ENCODE measurements around the gene DUSP11.
"Not testable (repeated sequence)": the region's sequence is repeated elsewhere in the genome, so short reads cannot be mapped to it uniquely, and the experiment has no call there.

DUSP11 gene

GRCh38 chr2:73766994-73767393, 12.9 kb downstream of the DUSP11 start:
- H3K9ac ChIP-seq (ENCODE audit: low read depth, low read length), result no peak overlapping the region
- no peak overlapping the region for H3K4me3 ChIP-seq (ENCODE audit: low read length)
- H3K4me1 ChIP-seq (ENCODE audit: control insufficient read depth, insufficient read depth, low read length), result no peaks in the 10 kb centered on the region
- no peaks in the 10 kb centered on the region for H3K9me3 ChIP-seq (replicated peaks; ENCODE audit: low read length)
- H3K27me3 ChIP-seq (ENCODE audit: control insufficient read depth, insufficient read depth, low read length), result no peaks in the 10 kb centered on the region
- no peak overlapping the region for H3K4me2 ChIP-seq (ENCODE audit: low read length)
- H3K36me3 ChIP-seq (ENCODE audit: insufficient read depth, low read length), result peaks cover 66% of the 10 kb centered on the region

DNA sequence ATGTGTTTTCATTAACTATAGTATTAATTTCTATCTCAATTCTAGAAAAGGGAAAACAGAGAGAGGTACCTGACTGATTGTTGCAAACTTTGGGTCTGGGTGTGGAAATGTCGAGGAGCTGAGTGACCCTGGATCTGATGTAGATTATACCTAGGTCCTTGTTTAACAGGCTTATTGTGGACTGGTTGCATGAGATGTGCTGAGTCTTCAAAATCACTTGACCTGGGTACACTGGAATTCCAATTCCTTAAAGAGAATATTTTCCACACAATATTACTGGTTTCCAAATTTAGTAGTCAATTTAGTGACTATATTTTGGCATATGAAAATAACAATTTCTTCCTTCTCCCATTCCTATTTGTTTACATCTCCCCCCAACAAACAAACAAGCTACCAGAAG, 13.6 kb downstream of the DUSP11 start:
- Histone ChIP-seq H3K4me3 (ENCODE audit: low read length) (no peak overlapping the region), H3K4me1 (ENCODE audit: control insufficient read depth, insufficient read depth, low read length) (no peaks in the 10 kb centered on the region), H3K27me3 (ENCODE audit: control insufficient read depth, insufficient read depth, low read length) (no peaks in the 10 kb centered on the region), H3K9ac (ENCODE audit: low read depth, low read length) (no peak overlapping the region), H3K9me3 (replicated peaks; ENCODE audit: low read length) (no peaks in the 10 kb centered on the region), H3K36me3 (ENCODE audit: insufficient read depth, low read length) (peaks cover 71% of the 10 kb centered on the region), H3K4me2 (ENCODE audit: low read length) (no peak overlapping the region)

DNA sequence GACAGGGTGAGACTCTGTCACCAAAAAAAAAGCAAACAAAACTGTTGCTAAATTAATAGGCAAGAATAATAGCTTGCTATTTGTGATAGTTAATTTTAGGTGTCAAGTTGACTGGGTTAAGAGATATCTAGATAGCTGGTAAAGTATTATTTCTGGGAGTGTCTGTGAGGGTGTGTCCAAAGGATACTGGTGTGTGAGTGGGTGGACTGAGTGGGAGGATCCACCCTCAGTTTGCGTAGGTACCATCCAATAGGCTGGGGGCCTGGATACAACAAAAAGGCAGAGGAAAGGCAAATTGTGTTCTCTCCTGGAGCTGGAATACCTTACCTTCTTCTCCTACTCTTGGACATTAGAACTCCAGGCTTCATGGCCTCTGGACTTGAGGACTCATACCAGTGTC, 15.0 kb downstream of the DUSP11 start:
- Histone ChIP-seq H3K4me2 (ENCODE audit: low read length) (no peak overlapping the region), H3K27me3 (ENCODE audit: control insufficient read depth, insufficient read depth, low read length) (no peaks in the 10 kb centered on the region), H3K4me3 (ENCODE audit: low read length) (no peak overlapping the region), H3K9me3 (replicated peaks; ENCODE audit: low read length) (no peaks in the 10 kb centered on the region), H3K9ac (ENCODE audit: low read depth, low read length) (no peak overlapping the region), H3K36me3 (ENCODE audit: insufficient read depth, low read length) (peaks cover 77% of the 10 kb centered on the region), H3K4me1 (ENCODE audit: control insufficient read depth, insufficient read depth, low read length) (no peaks in the 10 kb centered on the region)

DNA sequence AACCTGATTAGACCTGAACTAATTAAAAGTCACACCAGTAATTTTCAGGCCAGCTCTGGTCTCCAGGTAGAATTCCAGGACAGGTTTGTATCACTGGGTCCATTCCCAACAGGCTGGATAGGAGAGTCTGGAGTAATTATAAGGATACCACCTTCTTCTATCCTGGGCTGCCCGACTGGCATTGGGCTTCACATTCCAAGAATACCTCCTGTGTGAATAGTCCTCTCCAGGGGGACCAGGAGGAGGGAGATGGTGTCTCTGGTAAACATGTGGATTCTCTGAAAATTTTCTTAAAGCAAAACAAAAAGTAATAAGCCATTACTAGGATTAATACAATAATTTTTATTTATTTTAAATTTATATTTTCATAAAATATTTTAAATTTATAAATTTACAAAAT, 17.3 kb downstream of the DUSP11 start:
- no peak overlapping the region for H3K4me3 ChIP-seq (ENCODE audit: low read length)
- no peak overlapping the region for H3K4me2 ChIP-seq (ENCODE audit: low read length)
- no peaks in the 10 kb centered on the region for H3K4me1 ChIP-seq (ENCODE audit: control insufficient read depth, insufficient read depth, low read length)
- no peaks in the 10 kb centered on the region for H3K27me3 ChIP-seq (ENCODE audit: control insufficient read depth, insufficient read depth, low read length)
- peaks cover 76% of the 10 kb centered on the region for H3K36me3 ChIP-seq (ENCODE audit: insufficient read depth, low read length)
- no peaks in the 10 kb centered on the region for H3K9me3 ChIP-seq (replicated peaks; ENCODE audit: low read length)
- no peak overlapping the region for H3K9ac ChIP-seq (ENCODE audit: low read depth, low read length)

- Histone ChIP-seq H3K36me3 (ENCODE audit: insufficient read depth, low read length) (peaks cover 67% of the 10 kb centered on the region), H3K4me2 (ENCODE audit: low read length) (no peak overlapping the region), H3K4me3 (ENCODE audit: low read length) (no peak overlapping the region), H3K4me1 (ENCODE audit: control insufficient read depth, insufficient read depth, low read length) (no peaks in the 10 kb centered on the region), H3K9ac (ENCODE audit: low read depth, low read length) (no peak overlapping the region), H3K9me3 (replicated peaks; ENCODE audit: low read length) (no peaks in the 10 kb centered on the region), H3K27me3 (ENCODE audit: control insufficient read depth, insufficient read depth, low read length) (no peaks in the 10 kb centered on the region)
Measured at GRCh38 chr2:73759904-73760303, 20.0 kb downstream of the DUSP11 start.

DNA sequence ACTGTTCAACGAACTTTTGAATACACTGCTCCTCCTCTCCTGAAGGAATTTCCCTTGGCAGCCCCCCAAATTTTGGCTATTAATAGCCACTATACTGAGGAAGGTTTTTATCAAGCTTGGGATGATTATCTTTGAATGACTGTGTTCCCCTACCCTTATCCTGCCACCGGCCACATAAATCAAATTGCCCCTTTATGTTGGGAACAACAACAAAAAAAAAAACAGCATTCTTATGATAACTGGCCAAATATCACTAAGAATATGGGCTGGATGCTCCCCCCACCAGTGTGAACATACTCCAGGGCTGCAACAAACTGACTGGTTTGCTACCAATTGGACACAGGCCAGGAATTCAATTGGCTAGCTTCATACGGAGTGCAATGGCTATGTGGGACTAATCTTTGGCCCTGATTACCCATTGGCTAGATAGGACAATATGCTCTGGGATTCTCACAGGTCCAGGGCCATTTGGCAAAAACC, 20.6 kb downstream of the DUSP11 start:
- H3K9me3 ChIP-seq (replicated peaks; ENCODE audit: low read length), result no peaks in the 10 kb centered on the region
- H3K36me3 ChIP-seq (ENCODE audit: insufficient read depth, low read length), result peaks cover 63% of the 10 kb centered on the region
- no peak overlapping the region for H3K4me3 ChIP-seq (ENCODE audit: low read length)
- H3K27me3 ChIP-seq (ENCODE audit: control insufficient read depth, insufficient read depth, low read length), result no peaks in the 10 kb centered on the region
- H3K4me1 ChIP-seq (ENCODE audit: control insufficient read depth, insufficient read depth, low read length), result no peaks in the 10 kb centered on the region
- no peak overlapping the region for H3K9ac ChIP-seq (ENCODE audit: low read depth, low read length)
- no peak overlapping the region for H3K4me2 ChIP-seq (ENCODE audit: low read length)

GRCh38 chr2:73754332-73754731, 25.6 kb downstream of the DUSP11 start:
- not testable (repeated sequence) for H3K9me3 ChIP-seq (replicated peaks; ENCODE audit: low read length); H3K9ac ChIP-seq (ENCODE audit: low read depth, low read length); H3K4me1 ChIP-seq (ENCODE audit: control insufficient read depth, insufficient read depth, low read length); H3K4me3 ChIP-seq (ENCODE audit: low read length); H3K4me2 ChIP-seq (ENCODE audit: low read length); H3K27me3 ChIP-seq (ENCODE audit: control insufficient read depth, insufficient read depth, low read length)
- peaks cover 41% of the 10 kb centered on the region for H3K36me3 ChIP-seq (ENCODE audit: insufficient read depth, low read length)

DNA sequence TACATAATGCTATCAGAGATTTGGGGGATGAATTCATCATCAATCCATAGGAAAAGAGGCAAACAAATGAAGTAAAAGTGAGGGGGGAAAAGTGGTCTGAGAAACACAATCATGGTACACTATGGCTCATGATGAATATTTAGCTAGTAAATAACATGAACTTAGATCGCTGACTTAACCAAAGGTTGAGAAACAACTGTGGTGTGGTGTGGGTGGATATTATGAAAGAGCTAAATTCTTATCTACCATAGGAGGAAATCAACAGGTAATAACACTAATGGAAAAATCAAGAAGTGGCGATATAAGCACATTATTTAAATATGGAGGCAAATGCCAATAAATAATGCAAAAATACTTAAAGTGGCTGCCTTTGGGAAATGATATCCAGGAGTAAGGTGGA, 30.6 kb downstream of the DUSP11 start:
- H3K9ac ChIP-seq (ENCODE audit: low read depth, low read length), result no peak overlapping the region
- H3K36me3 ChIP-seq (ENCODE audit: insufficient read depth, low read length), result peaks cover 31% of the 10 kb centered on the region
- no peak overlapping the region for H3K4me3 ChIP-seq (ENCODE audit: low read length)
- H3K9me3 ChIP-seq (replicated peaks; ENCODE audit: low read length), result no peaks in the 10 kb centered on the region
- no peaks in the 10 kb centered on the region for H3K4me1 ChIP-seq (ENCODE audit: control insufficient read depth, insufficient read depth, low read length)
- no peaks in the 10 kb centered on the region for H3K27me3 ChIP-seq (ENCODE audit: control insufficient read depth, insufficient read depth, low read length)
- H3K4me2 ChIP-seq (ENCODE audit: low read length), result no peak overlapping the region

DNA sequence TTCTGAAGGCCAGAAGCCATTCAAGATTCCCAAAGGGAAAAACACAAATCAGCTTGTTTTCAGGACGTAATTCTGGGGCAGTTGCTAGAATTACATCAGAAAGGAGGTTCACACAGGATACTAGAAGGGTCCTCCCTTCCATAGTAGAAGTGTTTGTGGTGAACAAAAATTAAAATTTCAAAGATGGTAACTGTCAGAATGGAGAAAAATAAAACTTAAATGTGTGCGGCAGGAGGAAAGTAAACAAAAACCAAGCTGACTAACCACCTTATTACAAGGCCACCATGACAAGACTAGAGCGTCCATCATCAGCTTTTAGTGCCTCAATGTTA, 33.1 kb downstream of the DUSP11 start:
- H3K9me3 ChIP-seq (replicated peaks; ENCODE audit: low read length), result no peaks in the 10 kb centered on the region
- no peak overlapping the region for H3K9ac ChIP-seq (ENCODE audit: low read depth, low read length)
- H3K36me3 ChIP-seq (ENCODE audit: insufficient read depth, low read length), result peaks cover 22% of the 10 kb centered on the region
- H3K4me1 ChIP-seq (ENCODE audit: control insufficient read depth, insufficient read depth, low read length), result no peaks in the 10 kb centered on the region
- H3K4me2 ChIP-seq (ENCODE audit: low read length), result no peak overlapping the region
- H3K4me3 ChIP-seq (ENCODE audit: low read length), result no peak overlapping the region
- H3K27me3 ChIP-seq (ENCODE audit: control insufficient read depth, insufficient read depth, low read length), result no peaks in the 10 kb centered on the region

GRCh38 chr2:73746015-73746876, 33.7 kb downstream of the DUSP11 start:
- no peaks in the 10 kb centered on the region for H3K9me3 ChIP-seq (replicated peaks; ENCODE audit: low read length)
- no peaks in the 10 kb centered on the region for H3K4me1 ChIP-seq (ENCODE audit: control insufficient read depth, insufficient read depth, low read length)
- no peaks in the 10 kb centered on the region for H3K27me3 ChIP-seq (ENCODE audit: control insufficient read depth, insufficient read depth, low read length)
- no peak overlapping the region for H3K4me3 ChIP-seq (ENCODE audit: low read length)
- no peak overlapping the region for H3K9ac ChIP-seq (ENCODE audit: low read depth, low read length)
- no peak overlapping the region for H3K4me2 ChIP-seq (ENCODE audit: low read length)
- H3K36me3 ChIP-seq (ENCODE audit: insufficient read depth, low read length), result peaks cover 26% of the 10 kb centered on the region

DNA sequence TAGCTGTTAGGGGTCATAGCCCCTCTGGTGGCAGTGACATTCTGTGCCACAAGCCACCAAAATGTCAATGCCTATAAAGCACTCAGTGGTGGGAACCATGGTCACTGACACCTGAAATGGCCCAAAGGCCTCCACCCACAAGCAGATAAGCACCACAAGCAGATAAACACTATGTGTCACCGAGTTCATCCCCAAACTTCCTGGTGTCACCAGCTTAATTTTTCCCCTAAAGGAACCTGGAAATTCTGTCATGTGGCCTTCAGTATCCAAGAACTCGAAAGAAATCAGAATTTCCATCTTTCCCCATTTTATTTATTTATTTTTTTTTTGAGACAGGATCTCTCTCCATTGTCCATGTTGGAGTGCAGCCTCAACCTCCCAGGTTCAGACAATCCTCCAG, 39.1 kb downstream of the DUSP11 start:
- peaks cover 12% of the 10 kb centered on the region for H3K4me1 ChIP-seq (ENCODE audit: control insufficient read depth, insufficient read depth, low read length)
- H3K36me3 ChIP-seq (ENCODE audit: insufficient read depth, low read length), result peaks cover 8% of the 10 kb centered on the region
- H3K9ac ChIP-seq (ENCODE audit: low read depth, low read length), result no peak overlapping the region
- no peaks in the 10 kb centered on the region for H3K9me3 ChIP-seq (replicated peaks; ENCODE audit: low read length)
- no peak overlapping the region for H3K4me2 ChIP-seq (ENCODE audit: low read length)
- H3K4me3 ChIP-seq (ENCODE audit: low read length), result no peak overlapping the region
- H3K27me3 ChIP-seq (ENCODE audit: control insufficient read depth, insufficient read depth, low read length), result no peaks in the 10 kb centered on the region

GRCh38 chr2:73739101-73739500, 40.8 kb downstream of the DUSP11 start:
- no peaks in the 10 kb centered on the region for H3K27me3 ChIP-seq (ENCODE audit: control insufficient read depth, insufficient read depth, low read length)

More at GRCh38 chr2:73739101-73739500, 40.8 kb downstream of the DUSP11 start:
- no peak overlapping the region for H3K4me3 ChIP-seq (ENCODE audit: low read length)
- no peak overlapping the region for H3K9ac ChIP-seq (ENCODE audit: low read depth, low read length)
- H3K4me2 ChIP-seq (ENCODE audit: low read length), result no peak overlapping the region
- H3K9me3 ChIP-seq (replicated peaks; ENCODE audit: low read length), result no peaks in the 10 kb centered on the region
- H3K4me1 ChIP-seq (ENCODE audit: control insufficient read depth, insufficient read depth, low read length), result peaks cover 13% of the 10 kb centered on the region
- peaks cover 13% of the 10 kb centered on the region for H3K36me3 ChIP-seq (ENCODE audit: insufficient read depth, low read length)
